ENCODE measurements around the gene ST3GAL5. TPM values are rescaled to one million over a fixed set of nuclear protein-coding genes. Genes with fewer than 3 reads are reported as not detected.

The ST3GAL5 gene
- total RNA-seq, 1 donor from 2014 or later = 25.8 TPM

DNA sequence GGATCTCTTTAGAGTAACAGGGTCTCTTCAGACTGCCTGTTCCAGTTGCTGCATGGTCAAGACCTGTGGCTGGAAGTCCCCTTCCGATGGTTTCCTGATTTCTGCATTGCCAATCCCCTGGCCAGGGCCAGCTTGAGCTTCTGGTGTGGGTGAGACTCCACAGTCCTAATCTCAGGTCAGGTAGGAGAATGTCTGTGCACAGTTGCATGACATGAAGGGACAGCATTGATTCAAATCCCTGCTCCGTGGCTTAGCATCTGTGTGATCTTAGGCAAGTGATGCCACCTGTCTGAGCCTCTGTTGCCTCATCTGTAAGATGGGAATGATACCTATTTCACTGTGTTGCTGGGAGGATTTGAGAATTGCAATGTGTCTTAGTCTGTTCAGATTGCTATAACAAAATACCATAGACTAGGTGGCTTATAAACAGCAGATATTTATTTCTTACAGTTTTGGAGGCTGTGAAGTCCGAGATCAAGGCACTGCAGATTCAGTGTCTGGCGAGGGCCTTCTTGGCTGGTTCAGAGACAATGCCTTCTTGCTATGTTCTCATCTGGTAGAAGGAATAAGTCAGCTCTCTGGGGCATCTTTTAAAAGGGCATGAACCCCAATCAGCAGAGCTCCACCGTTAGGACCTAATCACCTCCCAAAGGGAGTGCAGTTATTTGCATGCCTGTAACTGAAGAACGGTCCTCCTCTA, 68.8 kb downstream of the ST3GAL5 start:
- Mint-ChIP-seq H3K9me3 (no peaks in the 10 kb centered on the region), H3K36me3 (no peaks in the 10 kb centered on the region), H3K27me3 (ENCODE audit: low read depth) (peaks cover 27% of the 10 kb centered on the region), H3K4me3 (no peak overlapping the region), H3K4me1 (no peaks in the 10 kb centered on the region), H3K27ac (no peak overlapping the region)
- TF ChIP-seq CTCF (IDR thresholded peaks at IDR 0.05; ENCODE audit: unreplicated experiment) = no peak
- no peak for DNase-seq (ENCODE audit: low spot score in 2 of 2, unreplicated experiment in 2 of 2)

- H3K4me1 Mint-ChIP-seq = peaks cover 9% of the 10 kb centered on the region
These were observed 73.8 kb downstream of the ST3GAL5 start for GRCh38 chr2:85814802-85815550.

DNA sequence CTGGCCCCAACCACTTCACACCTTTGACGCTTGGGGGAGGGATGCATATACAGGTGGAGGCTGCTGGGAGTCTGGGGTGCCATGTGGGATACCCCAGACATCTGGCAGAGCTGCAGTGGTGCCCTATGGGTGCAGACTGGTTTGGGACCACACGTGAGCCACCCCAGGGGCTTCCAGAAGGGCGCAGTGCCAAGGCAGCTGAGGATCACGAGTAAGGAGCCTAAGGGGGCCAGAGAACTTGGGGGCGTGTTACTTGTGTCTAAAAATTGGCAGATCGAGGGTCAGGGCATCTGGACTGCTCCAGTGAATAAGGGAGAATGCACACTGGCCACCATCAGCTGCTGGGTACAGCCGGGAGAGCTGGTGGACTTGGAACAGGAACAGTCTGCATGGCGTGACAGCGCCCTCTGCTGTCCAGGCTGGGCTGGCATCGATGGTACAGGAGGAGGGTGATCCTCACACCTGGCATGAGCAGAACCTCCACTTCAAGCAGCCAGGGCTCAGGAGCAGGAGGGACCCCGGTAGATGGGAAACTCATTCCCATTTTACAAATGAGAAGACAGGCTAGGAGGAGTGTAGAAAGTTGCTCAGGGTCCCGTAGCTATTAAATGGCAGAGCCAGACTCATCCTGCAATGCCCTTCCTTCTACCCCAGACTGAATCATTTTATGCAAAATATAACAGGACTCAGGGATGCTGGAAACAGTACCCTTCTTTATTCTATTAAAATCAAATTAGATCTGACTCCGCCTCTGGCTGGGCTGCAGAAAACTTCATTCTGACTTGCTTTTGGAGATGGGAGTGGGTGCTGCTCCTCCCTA, 74.6 kb downstream of the ST3GAL5 start:
- Mint-ChIP-seq H3K9me3 (no peaks in the 10 kb centered on the region), H3K27me3 (ENCODE audit: low read depth) (peaks cover 12% of the 10 kb centered on the region), H3K4me1 (peaks cover 9% of the 10 kb centered on the region), H3K27ac (no peak overlapping the region), H3K4me3 (no peak overlapping the region), H3K36me3 (no peaks in the 10 kb centered on the region)
- DNase-seq (ENCODE audit: low spot score in 2 of 2, unreplicated experiment in 2 of 2) = peak; percentile 80 to 97
- TF ChIP-seq CTCF (IDR thresholded peaks at IDR 0.05; ENCODE audit: unreplicated experiment) = peak; percentile 88

More at GRCh38 chr2:85814802-85815550, 73.8 kb downstream of the ST3GAL5 start:
- H3K4me3 Mint-ChIP-seq = no peak overlapping the region
- no peak overlapping the region for H3K27ac Mint-ChIP-seq
- no peaks in the 10 kb centered on the region for H3K9me3 Mint-ChIP-seq
- no peak for DNase-seq (ENCODE audit: low spot score in 2 of 2, unreplicated experiment in 2 of 2)
- no peaks in the 10 kb centered on the region for H3K36me3 Mint-ChIP-seq
- no peak for TF ChIP-seq CTCF (IDR thresholded peaks at IDR 0.05; ENCODE audit: unreplicated experiment)
- H3K27me3 Mint-ChIP-seq (ENCODE audit: low read depth) = peaks cover 16% of the 10 kb centered on the region

- Mint-ChIP-seq H3K27me3 (ENCODE audit: low read depth) (peaks cover 11% of the 10 kb centered on the region), H3K9me3 (no peaks in the 10 kb centered on the region), H3K27ac (no peak overlapping the region), H3K36me3 (no peaks in the 10 kb centered on the region), H3K4me3 (no peak overlapping the region), H3K4me1 (peaks cover 9% of the 10 kb centered on the region)
- DNase-seq (ENCODE audit: low spot score in 2 of 2, unreplicated experiment in 2 of 2) = no peak
- no peak for TF ChIP-seq CTCF (IDR thresholded peaks at IDR 0.05; ENCODE audit: unreplicated experiment)
These were observed 75.4 kb downstream of the ST3GAL5 start for GRCh38 chr2:85813211-85813981.

- no peak overlapping the region for H3K4me3 Mint-ChIP-seq
- peaks cover 4% of the 10 kb centered on the region for H3K27me3 Mint-ChIP-seq (ENCODE audit: low read depth)
- H3K9me3 Mint-ChIP-seq = no peaks in the 10 kb centered on the region
- H3K4me1 Mint-ChIP-seq = peaks cover 9% of the 10 kb centered on the region
- H3K36me3 Mint-ChIP-seq = no peaks in the 10 kb centered on the region
- H3K27ac Mint-ChIP-seq = no peak overlapping the region
- no peak for DNase-seq (ENCODE audit: low spot score in 2 of 2, unreplicated experiment in 2 of 2)
- no peak for TF ChIP-seq CTCF (IDR thresholded peaks at IDR 0.05; ENCODE audit: unreplicated experiment)
These were observed 76.6 kb downstream of the ST3GAL5 start for GRCh38 chr2:85812094-85812735.

Measured in mesothelial cell of epicardium (in vitro differentiated cells).